Neural crest cell (in vitro differentiated cells): ENCODE results near the gene PTPN18. TPM values are rescaled to one million over a fixed set of nuclear protein-coding genes. Genes with fewer than 3 reads are reported as not detected.

ENCODE experiments used
- DNase-seq: peaks from one replicate; pipeline ENCODE4 v3.0.0; 2021; ENCODE audit warnings: low read depth, mixed read lengths, low spot score
- H3K27ac Mint-ChIP-seq: one replicate; pipeline ENCODE4 v1.8.0; 2021; ENCODE audit warnings: mild to moderate bottlenecking, mixed read lengths; ENCODE audit not compliant: unreplicated experiment
- H3K27me3 Mint-ChIP-seq: 2 replicates; pipeline ENCODE4 v1.8.0; 2021; ENCODE audit warnings: low read depth, mild to moderate bottlenecking, mixed read lengths
- H3K36me3 Mint-ChIP-seq: 2 replicates; pipeline ENCODE4 v1.8.0; 2021; ENCODE audit warnings: low read depth, mild to moderate bottlenecking, mixed read lengths
- H3K4me1 Mint-ChIP-seq: 2 replicates; pipeline ENCODE4 v1.8.0; 2021; ENCODE audit warnings: mixed read lengths
- H3K4me3 Mint-ChIP-seq: one replicate; pipeline ENCODE4 v1.8.0; 2021; ENCODE audit warnings: mild to moderate bottlenecking, mixed read lengths
- H3K9me3 Mint-ChIP-seq: 2 replicates; pipeline ENCODE4 v1.8.0; 2021; ENCODE audit warnings: mixed read lengths
- total RNA-seq: library from RNA; stranded (reverse); gene quantifications from 2 replicates; pipeline ENCODE4 v1.2.1, GENCODE V29; 2021
- TF ChIP-seq, protein P1 (sequence below): fragments of 200-600 bp; sonication (generic); conservative IDR thresholded peaks from 2 replicates; pipeline ENCODE4 v1.5.0; 2021; ENCODE audit warnings: antibody characterized with exemption, mild to moderate bottlenecking

PTPN18 gene
- total RNA-seq, 1 donor from 2014 or later, result 31.3 TPM

DNA sequence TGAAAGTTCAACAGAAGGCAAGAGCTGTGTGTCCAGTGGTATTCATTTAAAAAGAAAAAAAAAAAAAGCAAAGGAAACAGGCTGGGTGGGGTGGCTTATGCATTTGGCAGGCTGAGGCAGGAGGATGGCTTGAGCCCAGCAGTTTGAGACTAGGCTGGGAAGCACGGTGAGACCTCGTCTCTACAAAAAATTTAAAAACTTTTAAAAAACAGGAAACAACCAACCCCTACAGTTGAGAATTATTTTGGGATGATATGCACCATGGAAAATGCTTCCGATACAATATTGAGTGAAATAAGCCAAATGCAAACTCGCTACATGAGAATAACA, 31.2 kb downstream of the PTPN18 start:
- Mint-ChIP-seq H3K9me3 (no peaks in the 10 kb centered on the region), H3K4me1 (peaks cover 39% of the 10 kb centered on the region), H3K27me3 (peaks cover 23% of the 10 kb centered on the region), H3K36me3 (no peaks in the 10 kb centered on the region), H3K4me3 (peak overlapping the region; percentile 16), H3K27ac (no peak overlapping the region)
- DNase-seq, result no peak
- TF ChIP-seq, protein P1, sequence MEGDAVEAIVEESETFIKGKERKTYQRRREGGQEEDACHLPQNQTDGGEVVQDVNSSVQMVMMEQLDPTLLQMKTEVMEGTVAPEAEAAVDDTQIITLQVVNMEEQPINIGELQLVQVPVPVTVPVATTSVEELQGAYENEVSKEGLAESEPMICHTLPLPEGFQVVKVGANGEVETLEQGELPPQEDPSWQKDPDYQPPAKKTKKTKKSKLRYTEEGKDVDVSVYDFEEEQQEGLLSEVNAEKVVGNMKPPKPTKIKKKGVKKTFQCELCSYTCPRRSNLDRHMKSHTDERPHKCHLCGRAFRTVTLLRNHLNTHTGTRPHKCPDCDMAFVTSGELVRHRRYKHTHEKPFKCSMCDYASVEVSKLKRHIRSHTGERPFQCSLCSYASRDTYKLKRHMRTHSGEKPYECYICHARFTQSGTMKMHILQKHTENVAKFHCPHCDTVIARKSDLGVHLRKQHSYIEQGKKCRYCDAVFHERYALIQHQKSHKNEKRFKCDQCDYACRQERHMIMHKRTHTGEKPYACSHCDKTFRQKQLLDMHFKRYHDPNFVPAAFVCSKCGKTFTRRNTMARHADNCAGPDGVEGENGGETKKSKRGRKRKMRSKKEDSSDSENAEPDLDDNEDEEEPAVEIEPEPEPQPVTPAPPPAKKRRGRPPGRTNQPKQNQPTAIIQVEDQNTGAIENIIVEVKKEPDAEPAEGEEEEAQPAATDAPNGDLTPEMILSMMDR, result no peak

DNA sequence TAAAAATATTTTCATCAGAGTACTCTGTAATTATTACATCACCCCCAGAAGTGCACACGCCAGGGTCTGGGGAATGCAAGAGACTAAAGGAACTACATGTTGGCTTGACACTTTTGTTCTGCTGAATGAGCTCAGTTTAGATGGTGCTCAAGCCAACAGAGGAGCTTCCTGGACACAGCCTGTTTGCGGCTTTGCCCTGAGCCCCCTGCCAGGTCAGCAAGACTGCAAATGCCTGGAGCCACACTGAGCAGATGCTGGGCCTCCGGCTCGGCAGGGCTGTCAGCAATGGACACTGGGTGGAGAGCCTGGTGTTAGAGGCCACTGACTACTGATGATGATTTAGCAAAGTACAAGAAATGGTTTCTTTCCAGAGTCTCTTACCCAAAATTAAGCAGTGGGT, 31.9 kb downstream of the PTPN18 start:
- H3K9me3 Mint-ChIP-seq, result no peaks in the 10 kb centered on the region
- DNase-seq, result no peak
- H3K4me3 Mint-ChIP-seq, result no peak overlapping the region
- TF ChIP-seq, protein P1, result no peak
- H3K27ac Mint-ChIP-seq, result no peak overlapping the region
- H3K27me3 Mint-ChIP-seq, result peaks cover 25% of the 10 kb centered on the region
- H3K4me1 Mint-ChIP-seq, result peaks cover 43% of the 10 kb centered on the region
- no peaks in the 10 kb centered on the region for H3K36me3 Mint-ChIP-seq

DNA sequence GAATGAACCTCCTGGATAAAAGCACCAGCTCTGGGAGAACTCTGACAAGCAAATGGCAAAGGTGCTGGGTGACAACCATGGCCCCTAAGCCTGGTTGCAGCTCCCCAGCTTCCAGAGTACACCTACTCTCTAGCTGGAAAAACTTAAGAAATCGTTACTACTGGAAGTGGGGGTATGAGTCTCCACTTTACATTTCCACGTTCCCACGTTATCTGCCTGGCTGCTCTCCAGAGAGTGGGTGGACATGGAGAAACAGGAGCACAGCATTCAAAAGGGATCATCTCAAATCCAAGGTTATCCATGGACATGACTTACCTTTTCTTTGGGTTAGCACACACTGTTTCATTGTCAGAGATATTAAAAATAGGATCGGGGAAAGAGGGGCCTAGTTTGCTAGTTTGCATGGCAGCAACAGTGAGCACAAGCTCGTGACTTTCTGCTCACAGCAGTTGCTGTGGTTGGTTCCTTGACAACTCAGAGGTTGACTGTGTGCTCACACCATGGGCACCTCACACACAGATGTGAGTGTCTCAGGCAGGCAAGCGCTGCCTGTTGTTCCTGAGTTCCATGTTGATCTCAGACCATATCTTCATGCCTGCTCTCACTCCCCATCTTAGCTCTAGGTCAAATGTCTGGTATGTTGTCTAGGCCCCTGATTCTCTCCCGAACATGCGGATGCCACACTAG, 32.5 kb downstream of the PTPN18 start:
- H3K9me3 Mint-ChIP-seq, result no peaks in the 10 kb centered on the region
- no peak overlapping the region for H3K27ac Mint-ChIP-seq
- no peak overlapping the region for H3K4me3 Mint-ChIP-seq
- H3K36me3 Mint-ChIP-seq, result no peaks in the 10 kb centered on the region
- DNase-seq, result no peak
- TF ChIP-seq, protein P1, result no peak
- H3K27me3 Mint-ChIP-seq, result peaks cover 25% of the 10 kb centered on the region
- H3K4me1 Mint-ChIP-seq, result peaks cover 43% of the 10 kb centered on the region

DNA sequence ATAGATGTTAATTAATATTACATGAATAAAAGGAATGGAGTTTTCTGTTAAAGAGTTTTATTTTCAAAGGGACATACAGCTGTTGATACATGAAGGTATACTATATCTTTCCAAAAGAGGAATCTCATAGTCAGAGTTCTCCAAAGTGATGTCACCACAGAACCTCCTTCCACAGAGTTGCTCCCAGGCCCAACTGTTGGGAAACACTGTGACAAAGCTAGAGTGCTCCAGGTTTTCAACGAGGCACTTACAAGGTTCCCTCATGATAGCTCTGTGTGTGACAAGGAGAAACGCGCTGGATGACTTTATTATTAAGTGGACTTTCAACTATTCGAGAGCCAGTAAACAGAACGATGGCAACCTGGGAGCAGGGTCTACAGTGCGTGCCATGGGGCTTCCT, 33.5 kb downstream of the PTPN18 start:
- Mint-ChIP-seq H3K4me1 (peaks cover 43% of the 10 kb centered on the region), H3K27me3 (peaks cover 28% of the 10 kb centered on the region), H3K36me3 (no peaks in the 10 kb centered on the region), H3K27ac (no peak overlapping the region), H3K4me3 (no peak overlapping the region), H3K9me3 (no peaks in the 10 kb centered on the region)
- DNase-seq, result no peak
- TF ChIP-seq, protein P1, result no peak

DNA sequence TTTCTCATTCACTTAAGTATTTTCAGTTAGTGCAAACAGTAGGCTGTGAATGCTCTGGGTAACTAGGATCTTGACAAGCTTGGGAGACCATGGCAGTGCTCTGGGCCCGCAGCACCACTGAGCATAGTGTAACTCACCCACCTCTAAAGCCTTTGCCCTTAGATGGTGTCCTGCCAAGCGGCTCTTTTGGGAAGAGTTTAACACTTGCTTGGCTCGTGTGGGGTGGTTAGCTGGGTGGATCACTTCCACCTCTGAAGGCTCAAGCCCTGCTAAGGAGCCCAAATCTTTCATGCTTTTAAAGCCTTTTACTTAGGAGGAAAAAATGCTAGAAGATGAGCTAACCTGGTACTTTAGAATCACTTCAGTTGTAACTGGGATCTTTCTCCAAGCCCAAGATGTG, 33.9 kb downstream of the PTPN18 start:
- Mint-ChIP-seq H3K4me1 (peaks cover 43% of the 10 kb centered on the region), H3K27me3 (peaks cover 28% of the 10 kb centered on the region), H3K36me3 (no peaks in the 10 kb centered on the region), H3K4me3 (peak overlapping the region; percentile 65), H3K27ac (no peak overlapping the region), H3K9me3 (no peaks in the 10 kb centered on the region)
- DNase-seq, result no peak
- TF ChIP-seq, protein P1, result no peak
